Right lobe of liver (tissue), 4 donors: ENCODE data around the gene CEP126.

ENCODE experiments used
- CTCF ChIP-seq, 4 donors: fragments of 200-600 bp in 3 of 4; fragments of 450-650 bp in 1 of 4; IDR thresholded peaks; one replicate each; pipeline versions ENCODE4 v1.5.1 to v1.8.0; 2016 to 2022; ENCODE audit warnings: antibody characterized with exemption in 4 of 4, mild to moderate bottlenecking in 2 of 4
- POLR2A ChIP-seq: fragments of 450-650 bp; IDR thresholded peaks from one replicate; pipeline ENCODE4 v1.6.1; 2017; ENCODE audit warnings: antibody characterized with exemption, mild to moderate bottlenecking
- donor health status: DM: no; HTN: no; CAD: no.
- donor health status: DM: no; HTN: no; CAD: no.
- donor health status: DM: no; HTN: yes; CAD: no.

DNA sequence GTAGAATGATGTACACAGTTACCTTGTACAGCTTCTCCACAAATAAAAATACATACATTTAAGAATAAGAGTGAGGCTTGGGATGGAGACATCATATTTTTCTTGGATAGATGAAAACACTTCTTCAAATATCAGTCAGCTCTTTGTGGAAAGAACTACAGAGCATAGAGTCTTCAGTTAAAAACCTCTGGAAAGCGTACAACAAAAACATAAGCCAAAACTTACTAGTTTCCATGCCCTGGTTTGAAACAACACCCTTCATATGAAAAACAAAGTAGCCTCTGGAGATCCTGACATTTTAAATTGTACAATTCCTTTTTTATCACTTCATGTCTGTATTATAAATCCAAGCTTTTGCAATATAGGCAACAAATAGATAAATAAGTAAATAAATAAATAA, 7.0 kb upstream of the CEP126 start:
- TF ChIP-seq CTCF (IDR thresholded peaks at IDR 0.05) (no peak), POLR2A (no peak)
